WTC11 (cell line): ENCODE measurements around the gene RBFOX1. TPM values are rescaled to one million over a fixed set of nuclear protein-coding genes. Genes with fewer than 3 reads are reported as not detected.

Experiments
- ATAC-seq: fragments of 200-7000 bp; cut with Tn5 transposase; 2 replicates; pipeline ENCODE4 v1.10.0; 2021; ENCODE audit warnings: mild to moderate bottlenecking, moderate library complexity
- CTCF ChIA-PET: fragments of 300-600 bp; sonication (Branson Sonifier 250); formaldehyde crosslinking; loops from one replicate; lab custom pipeline; 2021; ENCODE audit warnings: antibody characterized with exemption; lab: Charles Lee
- POLR2A ChIA-PET: fragments of 350-600 bp; sonication (Branson Sonifier 250); formaldehyde crosslinking; loops from one replicate; lab custom pipeline; 2021; ENCODE audit warnings: antibody characterized with exemption; lab: Charles Lee
- DNase-seq: peaks from one replicate; pipeline ENCODE4 v3.0.0; 2021; ENCODE audit warnings: low spot score
- H3K27ac Mint-ChIP-seq: 2 replicates; pipeline ENCODE4 v1.8.0; 2021; ENCODE audit warnings: mixed read lengths
- H3K27me3 Mint-ChIP-seq: 2 replicates; pipeline ENCODE4 v1.8.0; 2021; ENCODE audit warnings: low read depth, mild to moderate bottlenecking, moderate library complexity, mixed read lengths
- H3K36me3 Mint-ChIP-seq: 2 replicates; pipeline ENCODE4 v1.8.0; 2021; ENCODE audit warnings: mixed read lengths
- H3K4me1 Mint-ChIP-seq: 2 replicates; pipeline ENCODE4 v1.8.0; 2022; ENCODE audit warnings: mixed read lengths
- H3K4me3 Mint-ChIP-seq: 2 replicates; pipeline ENCODE4 v1.8.0; 2021; ENCODE audit warnings: mild to moderate bottlenecking, moderate library complexity, mixed read lengths
- H3K9me3 Mint-ChIP-seq: 2 replicates; pipeline ENCODE4 v1.8.0; 2021; ENCODE audit warnings: mixed read lengths
- ATF1 ChIP-seq: sonication (generic); formaldehyde crosslinking; IDR thresholded peaks from 2 replicates; pipeline ENCODE4 v1.8.1; 2023; ENCODE audit warnings: mild to moderate bottlenecking, moderate library complexity, missing genetic modification reagents
- CBFB ChIP-seq: sonication (generic); formaldehyde crosslinking; IDR thresholded peaks from 2 replicates; pipeline ENCODE4 v1.8.1; 2022; ENCODE audit warnings: mild to moderate bottlenecking, low read depth, missing genetic modification reagents
- CREB1 ChIP-seq: sonication (generic); formaldehyde crosslinking; IDR thresholded peaks from 2 replicates; pipeline ENCODE4 v1.8.0; 2023; ENCODE audit warnings: mild to moderate bottlenecking, missing genetic modification reagents
- FOXJ3 ChIP-seq: sonication (generic); formaldehyde crosslinking; IDR thresholded peaks from 2 replicates; pipeline ENCODE4 v1.9.0; 2021; ENCODE audit warnings: missing genetic modification reagents, mild to moderate bottlenecking, borderline replicate concordance
- FOXK1 ChIP-seq: sonication (generic); formaldehyde crosslinking; IDR thresholded peaks from 2 replicates; pipeline ENCODE4 v1.8.0; 2022; ENCODE audit warnings: mild to moderate bottlenecking, moderate library complexity, missing genetic modification reagents
- FOXP1 ChIP-seq: sonication (generic); formaldehyde crosslinking; IDR thresholded peaks from 2 replicates; pipeline ENCODE4 v1.8.0; 2022; ENCODE audit warnings: missing genetic modification reagents, mild to moderate bottlenecking, moderate library complexity, borderline replicate concordance
- FOXP4 ChIP-seq: sonication (generic); formaldehyde crosslinking; IDR thresholded peaks from 2 replicates; pipeline ENCODE4 v1.8.0; 2022; ENCODE audit warnings: mild to moderate bottlenecking, missing genetic modification reagents
- GABPB1 ChIP-seq: sonication (generic); formaldehyde crosslinking; IDR thresholded peaks from 2 replicates; pipeline ENCODE4 v1.8.1; 2023; ENCODE audit warnings: mild to moderate bottlenecking, missing genetic modification reagents
- JAZF1 ChIP-seq: fragments of 250-450 bp; sonication (Bioruptor Pico); IDR thresholded peaks from 2 replicates; pipeline ENCODE4 v1.9.0; 2021; ENCODE audit warnings: moderate library complexity, mild to moderate bottlenecking, inconsistent platforms
- MXD4 ChIP-seq: fragments of 250-450 bp; sonication (Bioruptor Pico); IDR thresholded peaks from 2 replicates; pipeline ENCODE4 v1.8.0; 2021; ENCODE audit warnings: mild to moderate bottlenecking, moderate library complexity, borderline replicate concordance
- MYBL2 ChIP-seq: sonication (generic); formaldehyde crosslinking; IDR thresholded peaks from 2 replicates; pipeline ENCODE4 v1.8.1; 2023; ENCODE audit warnings: mild to moderate bottlenecking, moderate library complexity, missing genetic modification reagents
- NFATC4 ChIP-seq: fragments of 250-450 bp; sonication (Bioruptor Pico); IDR thresholded peaks from 2 replicates; pipeline ENCODE4 v1.9.0; 2021; ENCODE audit warnings: mild to moderate bottlenecking
- NFE2L1 ChIP-seq: sonication (generic); formaldehyde crosslinking; IDR thresholded peaks from 2 replicates; pipeline ENCODE4 v1.8.1; 2023; ENCODE audit warnings: missing genetic modification reagents
- NFYB ChIP-seq: sonication (generic); formaldehyde crosslinking; conservative IDR thresholded peaks from 2 replicates; pipeline ENCODE4 v1.8.0; 2022; ENCODE audit warnings: low read depth, missing genetic modification reagents
- NR3C1 ChIP-seq: sonication (generic); formaldehyde crosslinking; conservative IDR thresholded peaks from 2 replicates; pipeline ENCODE4 v1.8.1; 2023; ENCODE audit warnings: low read depth, mild to moderate bottlenecking, missing genetic modification reagents
- PREB ChIP-seq: sonication (generic); formaldehyde crosslinking; IDR thresholded peaks from 2 replicates; pipeline ENCODE4 v1.8.1; 2022; ENCODE audit warnings: mild to moderate bottlenecking, missing genetic modification reagents, moderate library complexity, borderline replicate concordance
- PRRX2 ChIP-seq: fragments of 250-450 bp; sonication (Bioruptor Pico); IDR thresholded peaks from 2 replicates; pipeline ENCODE4 v1.8.0; 2021; ENCODE audit warnings: mild to moderate bottlenecking
- SP1 ChIP-seq: sonication (generic); formaldehyde crosslinking; conservative IDR thresholded peaks from 2 replicates; pipeline ENCODE4 v1.8.1; 2022; ENCODE audit warnings: missing genetic modification reagents
- TEAD1 ChIP-seq: sonication (generic); formaldehyde crosslinking; IDR thresholded peaks from 2 replicates; pipeline ENCODE4 v1.8.0; 2022; ENCODE audit warnings: mild to moderate bottlenecking, missing genetic modification reagents
- TEAD4 ChIP-seq: sonication (generic); formaldehyde crosslinking; IDR thresholded peaks from 2 replicates; pipeline ENCODE4 v1.8.0; 2022; ENCODE audit warnings: mild to moderate bottlenecking, missing genetic modification reagents
- TP53 ChIP-seq: sonication (generic); formaldehyde crosslinking; IDR thresholded peaks from 2 replicates; pipeline ENCODE4 v1.8.1; 2023; ENCODE audit warnings: mild to moderate bottlenecking, missing genetic modification reagents
- ZNF121 ChIP-seq: sonication (generic); formaldehyde crosslinking; IDR thresholded peaks from 2 replicates; pipeline ENCODE4 v1.8.0; 2023; ENCODE audit warnings: missing genetic modification reagents
- ZNF219 ChIP-seq: sonication (generic); formaldehyde crosslinking; IDR thresholded peaks from 2 replicates; pipeline ENCODE4 v1.8.0; 2023; ENCODE audit warnings: missing genetic modification reagents, mild to moderate bottlenecking, borderline replicate concordance
- ZNF317 ChIP-seq: sonication (generic); formaldehyde crosslinking; IDR thresholded peaks from 2 replicates; pipeline ENCODE4 v1.8.1; 2023; ENCODE audit warnings: low read depth, mild to moderate bottlenecking, moderate library complexity, missing genetic modification reagents, borderline replicate concordance
- ZNF671 ChIP-seq: fragments of 250-450 bp; sonication (Bioruptor Pico); IDR thresholded peaks from 2 replicates; pipeline ENCODE4 v1.8.0; 2021; ENCODE audit warnings: mild to moderate bottlenecking
- total RNA-seq: library from RNA; stranded (reverse); gene quantifications from 3 replicates; pipeline ENCODE4 v1.2.3, GENCODE V29; 2021
- TF ChIP-seq, protein P1 (sequence below): sonication (generic); formaldehyde crosslinking; IDR thresholded peaks from 2 replicates; pipeline ENCODE4 v1.8.1; 2022; ENCODE audit warnings: low read depth, missing genetic modification reagents, borderline replicate concordance
- TF ChIP-seq, protein P2 (sequence below): sonication (generic); formaldehyde crosslinking; IDR thresholded peaks from 2 replicates; pipeline ENCODE4 v1.8.1; 2022; ENCODE audit warnings: low read depth, mild to moderate bottlenecking, moderate library complexity, missing genetic modification reagents, borderline replicate concordance
- TF ChIP-seq, protein P3 (sequence below): fragments of 250-450 bp; sonication (Bioruptor Pico); IDR thresholded peaks from 2 replicates; pipeline ENCODE4 v1.8.0; 2021; ENCODE audit warnings: mild to moderate bottlenecking

Gene RBFOX1
- total RNA-seq, 1 experiment from 2014 or later, result 1.1 TPM

DNA sequence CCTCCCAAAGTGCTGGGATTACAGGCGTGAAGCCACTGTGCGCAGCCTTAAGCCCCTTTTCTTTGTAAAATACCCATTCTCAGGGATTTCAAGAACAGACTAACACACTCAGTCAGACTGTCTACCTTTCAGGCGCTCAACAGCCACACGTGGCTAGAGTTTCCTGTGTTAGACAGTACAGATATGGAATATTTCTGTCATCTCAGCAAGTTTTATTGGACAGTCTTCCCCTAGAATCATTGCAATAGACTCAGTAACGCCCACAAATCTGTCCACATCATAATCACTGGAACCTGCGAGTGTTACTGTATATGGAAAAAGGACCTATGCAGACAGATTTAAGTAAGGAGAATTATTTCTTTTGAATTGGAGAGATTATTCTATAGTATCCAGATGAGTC, 160.5 kb downstream of the RBFOX1 start:
- DNase-seq (no peak), ATAC-seq (no peak)
- peaks cover 71% of the 10 kb centered on the region for H3K36me3 Mint-ChIP-seq
- H3K9me3 Mint-ChIP-seq, result peaks cover 92% of the 10 kb centered on the region
- TF ChIP-seq TEAD1 (CRISPR knock-in tag), result no peak
- TF ChIP-seq, protein P1, sequence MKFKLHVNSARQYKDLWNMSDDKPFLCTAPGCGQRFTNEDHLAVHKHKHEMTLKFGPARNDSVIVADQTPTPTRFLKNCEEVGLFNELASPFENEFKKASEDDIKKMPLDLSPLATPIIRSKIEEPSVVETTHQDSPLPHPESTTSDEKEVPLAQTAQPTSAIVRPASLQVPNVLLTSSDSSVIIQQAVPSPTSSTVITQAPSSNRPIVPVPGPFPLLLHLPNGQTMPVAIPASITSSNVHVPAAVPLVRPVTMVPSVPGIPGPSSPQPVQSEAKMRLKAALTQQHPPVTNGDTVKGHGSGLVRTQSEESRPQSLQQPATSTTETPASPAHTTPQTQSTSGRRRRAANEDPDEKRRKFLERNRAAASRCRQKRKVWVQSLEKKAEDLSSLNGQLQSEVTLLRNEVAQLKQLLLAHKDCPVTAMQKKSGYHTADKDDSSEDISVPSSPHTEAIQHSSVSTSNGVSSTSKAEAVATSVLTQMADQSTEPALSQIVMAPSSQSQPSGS (CRISPR knock-in tag), result no peak
- no peak for TF ChIP-seq ZNF219
- TF ChIP-seq GABPB1 (CRISPR knock-in tag), result no peak
- TF ChIP-seq FOXK1 (CRISPR knock-in tag), result no peak
- no peak for TF ChIP-seq ZNF121
- TF ChIP-seq NFYB (CRISPR knock-in tag), result no peak
- TF ChIP-seq, protein P2, sequence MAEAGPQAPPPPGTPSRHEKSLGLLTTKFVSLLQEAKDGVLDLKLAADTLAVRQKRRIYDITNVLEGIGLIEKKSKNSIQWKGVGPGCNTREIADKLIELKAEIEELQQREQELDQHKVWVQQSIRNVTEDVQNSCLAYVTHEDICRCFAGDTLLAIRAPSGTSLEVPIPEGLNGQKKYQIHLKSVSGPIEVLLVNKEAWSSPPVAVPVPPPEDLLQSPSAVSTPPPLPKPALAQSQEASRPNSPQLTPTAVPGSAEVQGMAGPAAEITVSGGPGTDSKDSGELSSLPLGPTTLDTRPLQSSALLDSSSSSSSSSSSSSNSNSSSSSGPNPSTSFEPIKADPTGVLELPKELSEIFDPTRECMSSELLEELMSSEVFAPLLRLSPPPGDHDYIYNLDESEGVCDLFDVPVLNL (CRISPR knock-in tag), result no peak
- no peak for TF ChIP-seq PRRX2
- TF ChIP-seq NFATC4, result no peak
- TF ChIP-seq MXD4 (CRISPR knock-in tag), result no peak
- TF ChIP-seq CBFB (CRISPR knock-in tag), result no peak
- H3K4me3 Mint-ChIP-seq, result no peak overlapping the region
- H3K27me3 Mint-ChIP-seq, result peaks cover 10% of the 10 kb centered on the region
- POLR2A ChIA-PET, result no interaction called here
- no peaks in the 10 kb centered on the region for H3K4me1 Mint-ChIP-seq
- CTCF ChIA-PET, result no interaction called here
- H3K27ac Mint-ChIP-seq, result no peak overlapping the region

DNA sequence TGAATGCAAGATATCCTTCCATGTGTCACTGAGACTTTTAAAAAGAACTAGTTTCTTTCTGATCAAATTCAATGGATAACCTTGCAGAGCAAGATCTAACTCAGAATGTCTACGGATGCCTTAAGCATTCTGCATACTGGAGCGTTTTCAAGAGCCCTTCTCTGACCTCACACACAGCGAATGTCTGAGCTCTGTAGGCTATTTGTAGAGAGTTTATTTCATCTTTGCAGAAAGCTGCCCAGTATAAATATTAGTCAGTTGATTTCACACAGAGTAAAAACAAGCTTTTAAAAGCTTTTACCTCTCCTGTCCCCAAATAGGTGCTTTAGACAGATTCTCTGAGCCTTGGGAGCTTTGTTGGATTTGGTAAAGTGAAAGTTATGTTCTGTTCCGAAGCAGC, 165.0 kb downstream of the RBFOX1 start:
- Mint-ChIP-seq H3K4me1 (no peaks in the 10 kb centered on the region), H3K36me3 (peaks cover 74% of the 10 kb centered on the region), H3K27me3 (peaks cover 10% of the 10 kb centered on the region), H3K27ac (no peak overlapping the region), H3K9me3 (peaks cover 93% of the 10 kb centered on the region), H3K4me3 (no peak overlapping the region)
- no peak for ATAC-seq
- TF ChIP-seq TEAD4 (no peak), NR3C1 (CRISPR knock-in tag) (no peak), CREB1 (CRISPR knock-in tag) (no peak), MYBL2 (CRISPR knock-in tag) (no peak), FOXK1 (CRISPR knock-in tag) (no peak), TP53 (no peak), FOXJ3 (CRISPR knock-in tag) (no peak), GABPB1 (CRISPR knock-in tag) (no peak), FOXP1 (CRISPR knock-in tag) (no peak), ZNF671 (no peak), NFE2L1 (CRISPR knock-in tag) (no peak), SP1 (no peak), ATF1 (CRISPR knock-in tag) (no peak), JAZF1 (no peak), PREB (no peak), PRRX2 (no peak), FOXP4 (CRISPR knock-in tag) (no peak), ZNF317 (CRISPR knock-in tag) (no peak)
- TF ChIP-seq, protein P3, sequence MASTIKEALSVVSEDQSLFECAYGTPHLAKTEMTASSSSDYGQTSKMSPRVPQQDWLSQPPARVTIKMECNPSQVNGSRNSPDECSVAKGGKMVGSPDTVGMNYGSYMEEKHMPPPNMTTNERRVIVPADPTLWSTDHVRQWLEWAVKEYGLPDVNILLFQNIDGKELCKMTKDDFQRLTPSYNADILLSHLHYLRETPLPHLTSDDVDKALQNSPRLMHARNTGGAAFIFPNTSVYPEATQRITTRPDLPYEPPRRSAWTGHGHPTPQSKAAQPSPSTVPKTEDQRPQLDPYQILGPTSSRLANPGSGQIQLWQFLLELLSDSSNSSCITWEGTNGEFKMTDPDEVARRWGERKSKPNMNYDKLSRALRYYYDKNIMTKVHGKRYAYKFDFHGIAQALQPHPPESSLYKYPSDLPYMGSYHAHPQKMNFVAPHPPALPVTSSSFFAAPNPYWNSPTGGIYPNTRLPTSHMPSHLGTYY, result no peak
- ChIA-PET CTCF (no interaction called here), POLR2A (no interaction called here)
- DNase-seq, result no peak
